HL-60 (cell line): Measurements from ENCODE around the gene TLE2.

Experiments
- DNase-seq, 2 experiments: peaks; one replicate each; pipeline ENCODE4 v3.0.0-alpha.2; 2010 to 2020; ENCODE audit warnings: low read depth in 1 of 2, low spot score in 1 of 2
- H3K27ac ChIP-seq: fragments of 250-450 bp; sonication (Bioruptor Pico); replicated peaks from 2 replicates; pipeline ENCODE4 v1.5.1; 2020; ENCODE audit warnings: mild to moderate bottlenecking, moderate library complexity
- H3K27me3 ChIP-seq: fragments of 250-450 bp; sonication (Bioruptor Pico); 2 replicates; pipeline ENCODE4 v1.5.1; 2021; ENCODE audit warnings: mild to moderate bottlenecking, moderate library complexity; ENCODE audit not compliant: insufficient read depth, poor library complexity, severe bottlenecking
- H3K4me3 ChIP-seq: replicated peaks from 2 replicates; pipeline ENCODE4 v1.5.1; 2011; ENCODE audit warnings: mild to moderate bottlenecking, control low read depth, low read length; ENCODE audit not compliant: insufficient read depth
- CTCF ChIP-seq: IDR thresholded peaks from one replicate; pipeline ENCODE4 v1.5.1; 2011; ENCODE audit warnings: low read length, control low read depth, inconsistent platforms; ENCODE audit not compliant: insufficient read depth
- GABPA ChIP-seq: IDR thresholded peaks from 2 replicates; pipeline ENCODE4 v1.6.1; 2012; ENCODE audit warnings: low read depth
- POLR2AphosphoS5 ChIP-seq: IDR thresholded peaks from 2 replicates; pipeline ENCODE4 v1.6.1; 2012; ENCODE audit warnings: low read depth
- REST ChIP-seq: IDR thresholded peaks from 2 replicates; pipeline ENCODE4 v1.6.1; 2012; ENCODE audit warnings: low read depth; ENCODE audit not compliant: insufficient replicate concordance
- SPI1 ChIP-seq: IDR thresholded peaks from 2 replicates; pipeline ENCODE4 v1.6.1; 2012; ENCODE audit warnings: low read depth, mild to moderate bottlenecking, borderline replicate concordance

Gene TLE2

GRCh38 chr19:2949939-2950285 lies 79.2 kb downstream of the TLE2 start:
- no peak for TF ChIP-seq POLR2AphosphoS5
- TF ChIP-seq GABPA, result no peak
- no peak for TF ChIP-seq SPI1
- TF ChIP-seq CTCF, result no peak
- no peak for TF ChIP-seq REST
- no peaks in the 10 kb centered on the region for H3K27me3 ChIP-seq
- peak overlapping the region; percentile 91 for H3K27ac ChIP-seq
- peak overlapping the region; percentile 93 for H3K4me3 ChIP-seq
- peak in 1 of 2 experiments; percentile 46 for DNase-seq
